Upper lobe of left lung (tissue), 4 donors: ENCODE measurements around the gene SYNE2.

Source experiments
- POLR2A ChIP-seq, 4 donors: fragments of 450-650 bp; IDR thresholded peaks; one replicate each; pipeline ENCODE4 v1.5.1; 2016 to 2017; ENCODE audit warnings: antibody characterized with exemption in 4 of 4, mild to moderate bottlenecking in 2 of 4
- POLR2AphosphoS5 ChIP-seq, 2 donors: sonication (generic); formaldehyde crosslinking; IDR thresholded peaks; one replicate each; pipeline ENCODE4 v1.5.1; 2017; ENCODE audit warnings: antibody characterized with exemption in 2 of 2
- TF ChIP-seq, protein P1 (sequence below), 6 experiments: fragments of 450-650 bp in 4 of 6; fragments of 200-600 bp in 2 of 6; sonication (generic) in 2 of 6; IDR thresholded peaks; one replicate each; pipeline ENCODE4 v1.5.1; 2016 to 2019; ENCODE audit warnings: antibody characterized with exemption in 6 of 6

DNA sequence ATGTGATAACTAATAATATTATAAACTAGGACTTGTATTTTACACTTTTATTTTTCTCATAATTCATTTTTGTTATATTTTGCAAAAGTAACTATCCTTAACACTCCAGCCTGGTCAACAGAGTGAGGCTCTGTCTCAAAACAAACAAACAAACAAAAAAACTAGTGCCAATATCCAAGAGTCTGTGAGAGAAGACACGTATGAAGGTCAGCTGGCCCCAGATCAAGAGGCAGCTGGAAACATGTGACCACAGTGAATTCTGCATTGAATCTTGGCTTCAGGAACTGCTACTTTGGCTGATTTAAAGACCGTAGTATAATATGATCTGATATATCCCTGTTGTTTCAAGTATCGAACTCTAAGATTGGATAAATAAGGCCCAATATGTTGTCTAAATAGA, 394.4 kb downstream of the SYNE2 start:
- TF ChIP-seq, protein P1, sequence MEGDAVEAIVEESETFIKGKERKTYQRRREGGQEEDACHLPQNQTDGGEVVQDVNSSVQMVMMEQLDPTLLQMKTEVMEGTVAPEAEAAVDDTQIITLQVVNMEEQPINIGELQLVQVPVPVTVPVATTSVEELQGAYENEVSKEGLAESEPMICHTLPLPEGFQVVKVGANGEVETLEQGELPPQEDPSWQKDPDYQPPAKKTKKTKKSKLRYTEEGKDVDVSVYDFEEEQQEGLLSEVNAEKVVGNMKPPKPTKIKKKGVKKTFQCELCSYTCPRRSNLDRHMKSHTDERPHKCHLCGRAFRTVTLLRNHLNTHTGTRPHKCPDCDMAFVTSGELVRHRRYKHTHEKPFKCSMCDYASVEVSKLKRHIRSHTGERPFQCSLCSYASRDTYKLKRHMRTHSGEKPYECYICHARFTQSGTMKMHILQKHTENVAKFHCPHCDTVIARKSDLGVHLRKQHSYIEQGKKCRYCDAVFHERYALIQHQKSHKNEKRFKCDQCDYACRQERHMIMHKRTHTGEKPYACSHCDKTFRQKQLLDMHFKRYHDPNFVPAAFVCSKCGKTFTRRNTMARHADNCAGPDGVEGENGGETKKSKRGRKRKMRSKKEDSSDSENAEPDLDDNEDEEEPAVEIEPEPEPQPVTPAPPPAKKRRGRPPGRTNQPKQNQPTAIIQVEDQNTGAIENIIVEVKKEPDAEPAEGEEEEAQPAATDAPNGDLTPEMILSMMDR (IDR thresholded peaks at IDR 0.05) = no peak
- TF ChIP-seq POLR2A (IDR thresholded peaks at IDR 0.05) (no peak), POLR2AphosphoS5 (IDR thresholded peaks at IDR 0.05) (no peak)
